Esophagus squamous epithelium (tissue), 4 donors: Measurements from ENCODE around the gene ODF2L.

Experiments used
- POLR2A ChIP-seq, 4 donors: fragments of 450-650 bp; IDR thresholded peaks; one replicate each; pipeline ENCODE4 v1.6.1; 2017; ENCODE audit warnings: antibody characterized with exemption in 4 of 4, mild to moderate bottlenecking in 4 of 4, moderate library complexity in 3 of 4
- TF ChIP-seq, protein P1 (sequence below), 6 experiments: fragments of 450-650 bp in 4 of 6; fragments of 200-600 bp in 2 of 6; sonication (generic) in 2 of 6; IDR thresholded peaks; one replicate each; pipeline ENCODE4 v1.5.1; 2016 to 2019; ENCODE audit warnings: antibody characterized with exemption in 6 of 6, mild to moderate bottlenecking in 4 of 6, moderate library complexity in 4 of 6

- TF ChIP-seq, protein P1, sequence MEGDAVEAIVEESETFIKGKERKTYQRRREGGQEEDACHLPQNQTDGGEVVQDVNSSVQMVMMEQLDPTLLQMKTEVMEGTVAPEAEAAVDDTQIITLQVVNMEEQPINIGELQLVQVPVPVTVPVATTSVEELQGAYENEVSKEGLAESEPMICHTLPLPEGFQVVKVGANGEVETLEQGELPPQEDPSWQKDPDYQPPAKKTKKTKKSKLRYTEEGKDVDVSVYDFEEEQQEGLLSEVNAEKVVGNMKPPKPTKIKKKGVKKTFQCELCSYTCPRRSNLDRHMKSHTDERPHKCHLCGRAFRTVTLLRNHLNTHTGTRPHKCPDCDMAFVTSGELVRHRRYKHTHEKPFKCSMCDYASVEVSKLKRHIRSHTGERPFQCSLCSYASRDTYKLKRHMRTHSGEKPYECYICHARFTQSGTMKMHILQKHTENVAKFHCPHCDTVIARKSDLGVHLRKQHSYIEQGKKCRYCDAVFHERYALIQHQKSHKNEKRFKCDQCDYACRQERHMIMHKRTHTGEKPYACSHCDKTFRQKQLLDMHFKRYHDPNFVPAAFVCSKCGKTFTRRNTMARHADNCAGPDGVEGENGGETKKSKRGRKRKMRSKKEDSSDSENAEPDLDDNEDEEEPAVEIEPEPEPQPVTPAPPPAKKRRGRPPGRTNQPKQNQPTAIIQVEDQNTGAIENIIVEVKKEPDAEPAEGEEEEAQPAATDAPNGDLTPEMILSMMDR (IDR thresholded peaks at IDR 0.05): no peak
- TF ChIP-seq POLR2A (IDR thresholded peaks at IDR 0.05): no peak
Observed at GRCh38 chr1:86352086-86352485, 44.0 kb downstream of the ODF2L start.
